Ovary (tissue), 9 donors: ENCODE measurements around the gene SOCS3. TPM values are rescaled to one million over a fixed set of nuclear protein-coding genes. Genes with fewer than 3 reads are reported as not detected.
A peak's percentile ranks its signal among the peaks of the same experiment; 100 is the strongest.

Experiments used
- DNase-seq, 5 donors: peaks; one replicate each; pipeline ENCODE4 v3.0.0-alpha.2; 2019 to 2020
- H3K27ac ChIP-seq, 2 donors: fragments of 200-600 bp; one replicate each; pipeline versions ENCODE4 v1.5.1 to v1.8.0; 2019 to 2022
- H3K27me3 ChIP-seq: fragments of 200-600 bp; one replicate; pipeline ENCODE4 v1.8.0; 2022
- H3K36me3 ChIP-seq: fragments of 200-600 bp; sonication (generic); one replicate; pipeline ENCODE4 v1.5.1; 2019
- H3K4me1 ChIP-seq: one replicate; pipeline ENCODE4 v1.8.1; 2013; ENCODE audit warnings: mild to moderate bottlenecking, moderate library complexity; ENCODE audit not compliant: insufficient read depth
- H3K4me3 ChIP-seq: fragments of 200-600 bp; sonication (generic); one replicate; pipeline ENCODE4 v1.5.1; 2017
- H3K9me3 ChIP-seq, 2 donors: fragments of 200-600 bp in 1 of 2; sonication (generic) in 1 of 2; one replicate each; pipeline versions ENCODE4 v1.5.1 to v1.8.1; 2013 to 2019; ENCODE audit warnings: mild to moderate bottlenecking in 1 of 2, moderate library complexity in 1 of 2
- EP300 ChIP-seq: sonication (generic); formaldehyde crosslinking; IDR thresholded peaks from one replicate; pipeline ENCODE4 v1.6.1; 2017; ENCODE audit warnings: antibody characterized with exemption
- POLR2A ChIP-seq: fragments of 450-650 bp; IDR thresholded peaks from one replicate; pipeline ENCODE4 v1.6.1; 2017; ENCODE audit warnings: antibody characterized with exemption, mild to moderate bottlenecking, moderate library complexity
- WGBS, 3 donors: extraction: QIAGEN DNeasy Blood & Tissue Kit in 1 of 3; methylation state at CpG; one replicate each; pipeline versions ENCODE4 v1.1.5 to v1.1.7; 2013 to 2017; 5-methylcytosine and 5-hydroxymethylcytosine counted together
- intact Hi-C, 4 donors: fragments of 100-400 bp; cut with DNase I; formaldehyde crosslinking; loops; one replicate each; pipeline versions ENCODE4 v1.11.0 to v1.15.1; 2022 to 2023
- polyA plus RNA-seq, 2 donors: library from polyadenylated mRNA; stranded (reverse); fragments of 200-250 nt in 1 of 2; fragments of 350-450 nt in 1 of 2; fragmentation: Illumina TruSeq in 1 of 2; extraction: RNeasy Lipid Tissue Mini Kit (QIAGEN cat#74804) in 1 of 2; gene quantifications; one replicate each; pipeline ENCODE4 v1.2.3, GENCODE V29; 2013 to 2014
- total RNA-seq, 7 donors: library from RNA; depleted of rRNA in 2 of 7; stranded (reverse); fragments of >200 nt in 2 of 7; fragmentation: NEBNext Ultra II Directional in 3 of 7; extraction: Animal tissue kit (Norgen Biotek cat#: 25700) in 3 of 7; gene quantifications; one replicate each; pipeline versions ENCODE4 v1.1.0 to v1.2.4, GENCODE V29; 2016 to 2023
- TF ChIP-seq, protein P1 (sequence below), 3 donors: fragments of 450-650 bp in 2 of 3; fragments of 200-600 bp in 1 of 3; IDR thresholded peaks; one replicate each; pipeline versions ENCODE4 v1.5.1 to v1.8.0; 2016 to 2022; ENCODE audit warnings: antibody characterized with exemption in 3 of 3, mild to moderate bottlenecking in 1 of 3
- donor health status: DM: no; HTN: no; CAD: no; lungs with moderate emphysema.
- donor health status: DM: no; HTN: no; CAD: no.
- donor health status: Bipolar disorder and iron deficiency.
- donor health status: DM: yes; HTN: yes; CAD: no.
- donor health status: DM: no; HTN: no; CAD: no.
- donor health status: DM: yes; HTN: yes; CAD: no.

The SOCS3 gene
- total and polyA plus RNA-seq, 9 donors: 14.4 to 284 (median 56.5) TPM

DNA sequence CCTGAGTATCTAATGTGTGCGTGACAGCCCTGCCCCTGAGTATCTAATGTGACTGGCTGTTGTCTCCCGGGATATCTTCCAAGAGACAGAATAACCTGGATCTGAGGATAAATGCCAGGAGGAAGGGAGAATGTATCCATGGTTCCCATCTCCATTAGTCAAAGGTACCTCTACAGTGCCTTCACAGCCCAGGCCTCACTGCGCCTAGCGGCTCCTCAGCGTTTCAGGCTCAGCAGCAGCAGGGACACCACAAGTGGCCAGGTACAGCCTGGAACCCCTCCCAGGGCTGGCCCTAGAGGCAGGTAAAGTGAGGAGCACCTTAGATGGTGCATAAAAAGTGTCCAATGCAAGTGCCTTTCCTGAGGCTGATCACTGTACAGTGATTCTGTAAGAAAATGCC lies 32.0 kb downstream of the SOCS3 start:
- no peaks in the 10 kb centered on the region for H3K9me3 ChIP-seq
- TF ChIP-seq, protein P1, sequence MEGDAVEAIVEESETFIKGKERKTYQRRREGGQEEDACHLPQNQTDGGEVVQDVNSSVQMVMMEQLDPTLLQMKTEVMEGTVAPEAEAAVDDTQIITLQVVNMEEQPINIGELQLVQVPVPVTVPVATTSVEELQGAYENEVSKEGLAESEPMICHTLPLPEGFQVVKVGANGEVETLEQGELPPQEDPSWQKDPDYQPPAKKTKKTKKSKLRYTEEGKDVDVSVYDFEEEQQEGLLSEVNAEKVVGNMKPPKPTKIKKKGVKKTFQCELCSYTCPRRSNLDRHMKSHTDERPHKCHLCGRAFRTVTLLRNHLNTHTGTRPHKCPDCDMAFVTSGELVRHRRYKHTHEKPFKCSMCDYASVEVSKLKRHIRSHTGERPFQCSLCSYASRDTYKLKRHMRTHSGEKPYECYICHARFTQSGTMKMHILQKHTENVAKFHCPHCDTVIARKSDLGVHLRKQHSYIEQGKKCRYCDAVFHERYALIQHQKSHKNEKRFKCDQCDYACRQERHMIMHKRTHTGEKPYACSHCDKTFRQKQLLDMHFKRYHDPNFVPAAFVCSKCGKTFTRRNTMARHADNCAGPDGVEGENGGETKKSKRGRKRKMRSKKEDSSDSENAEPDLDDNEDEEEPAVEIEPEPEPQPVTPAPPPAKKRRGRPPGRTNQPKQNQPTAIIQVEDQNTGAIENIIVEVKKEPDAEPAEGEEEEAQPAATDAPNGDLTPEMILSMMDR (IDR thresholded peaks at IDR 0.05): no peak
- TF ChIP-seq EP300: no peak
- no peak for TF ChIP-seq POLR2A
- H3K4me3 ChIP-seq: no peak overlapping the region
- 95 to 96% (median 95%) methylated on average over 5 of the region's 5 CpGs for WGBS, 3 donors
- no peaks in the 10 kb centered on the region for H3K36me3 ChIP-seq
- H3K4me1 ChIP-seq: peaks cover 10% of the 10 kb centered on the region
- no peak for DNase-seq
- intact Hi-C loops: loop anchor here in 1 of 4 donors (1.0 kb wide), 1 partner anchor 31 kb away; no protein-coding TSS in a partner anchor
- H3K27me3 ChIP-seq: no peaks in the 10 kb centered on the region
- H3K27ac ChIP-seq: no peak overlapping the region

GRCh38 chr17:78325076-78325687 lies 34.7 kb downstream of the SOCS3 start:
- peak in 1 of 5 donors; percentile 61 for DNase-seq
- TF ChIP-seq, protein P1 (IDR thresholded peaks at IDR 0.05): no peak
- TF ChIP-seq POLR2A (no peak), EP300 (no peak)
- no peaks in the 10 kb centered on the region for H3K27me3 ChIP-seq
- no peaks in the 10 kb centered on the region for H3K9me3 ChIP-seq
- no peak overlapping the region for H3K4me3 ChIP-seq
- intact Hi-C loops: loop anchor here in 1 of 4 donors (2.0 kb wide), 1 partner anchor 16 kb away; no protein-coding TSS in a partner anchor
- H3K4me1 ChIP-seq: peaks cover 10% of the 10 kb centered on the region
- no peaks in the 10 kb centered on the region for H3K36me3 ChIP-seq
- WGBS, 3 donors: 76 to 89% (median 81%) methylated on average over 20 of the region's 20 CpGs
- H3K27ac ChIP-seq: peak overlapping the region in 1 of 2 donors; percentile 80

GRCh38 chr17:78324391-78325075 lies 35.3 kb downstream of the SOCS3 start:
- WGBS, 3 donors: 11 to 13% (median 12%) methylated on average over 18 of the region's 18 CpGs
- peak overlapping the region; percentile 23 to 80 for H3K27ac ChIP-seq
- no peaks in the 10 kb centered on the region for H3K36me3 ChIP-seq
- no peaks in the 10 kb centered on the region for H3K9me3 ChIP-seq
- H3K27me3 ChIP-seq: no peaks in the 10 kb centered on the region
- peaks cover 7% of the 10 kb centered on the region for H3K4me1 ChIP-seq
- intact Hi-C loops: loop anchor here in 1 of 4 donors (2.0 kb wide), 1 partner anchor 16 kb away; no protein-coding TSS in a partner anchor
- peak; percentile 80 to 89 (median 85) for DNase-seq
- TF ChIP-seq, protein P1 (IDR thresholded peaks at IDR 0.05): no peak
- TF ChIP-seq EP300: peak; percentile 9
- TF ChIP-seq POLR2A: peak; percentile 46
- peak overlapping the region; percentile 1 for H3K4me3 ChIP-seq

DNA sequence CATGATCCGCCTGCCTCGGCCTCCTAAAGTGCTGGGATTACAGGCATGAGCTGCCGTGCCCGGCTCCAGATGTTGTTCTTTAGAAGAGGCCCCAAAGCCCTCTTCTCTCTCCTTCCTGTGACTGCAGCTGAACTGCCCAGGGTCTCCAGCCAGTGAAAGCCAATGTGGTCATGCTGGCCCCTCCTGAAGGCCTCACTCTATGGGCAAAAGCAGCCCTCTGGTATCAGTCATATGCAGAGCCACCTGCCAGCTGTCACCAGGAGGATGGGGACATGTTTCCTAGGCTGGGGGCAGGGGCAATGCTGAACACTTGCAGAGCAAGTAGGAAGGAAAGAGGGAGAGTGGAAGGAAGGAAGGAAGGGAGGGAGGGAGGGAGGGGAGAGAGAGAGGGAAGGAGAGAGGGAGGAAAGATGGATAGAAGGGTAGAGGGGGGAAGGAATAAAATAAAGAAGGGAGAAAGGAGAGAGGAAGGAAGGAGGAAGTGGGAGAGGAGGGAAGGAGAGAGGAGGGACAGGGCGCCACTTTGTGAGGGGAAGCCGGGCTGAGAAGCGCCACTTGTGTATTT lies 36.0 kb downstream of the SOCS3 start:
- TF ChIP-seq, protein P1 (IDR thresholded peaks at IDR 0.05): no peak
- TF ChIP-seq EP300 (no peak), POLR2A (no peak)
- Histone ChIP-seq H3K4me1 (peaks cover 4% of the 10 kb centered on the region), H3K9me3 (no peaks in the 10 kb centered on the region), H3K27ac (peak overlapping the region; percentile 23 to 80), H3K36me3 (no peaks in the 10 kb centered on the region), H3K4me3 (peak overlapping the region; percentile 1), H3K27me3 (no peaks in the 10 kb centered on the region)
- no peak for DNase-seq
- intact Hi-C loops: loop anchor here in 1 of 4 donors (2.0 kb wide), 1 partner anchor 17 kb away; no protein-coding TSS in a partner anchor
- 33 to 47% (median 42%) methylated on average over 7 of the region's 7 CpGs for WGBS, 3 donors
